IMR-90 (cell line): ENCODE results near the gene SERPINA3. TPM values are rescaled to one million over a fixed set of nuclear protein-coding genes. Genes with fewer than 3 reads are reported as not detected.

Experiments used
- ATAC-seq: fragments of 200-7000 bp; cut with Tn5 transposase; 2 replicates; pipeline ENCODE4 v1.9.1; 2020; ENCODE audit warnings: low read depth, mild to moderate bottlenecking, moderate library complexity
- BruUV-seq: library from RNA; stranded (reverse); fragments of 400-500 nt; replicated peaks from 2 replicates; lab custom pipeline; 2021; lab: Mats Ljungman, UMichigan
- CTCF ChIA-PET: fragments of 300-600 bp; formaldehyde crosslinking; extraction: SDS; loops from one replicate; lab custom pipeline; 2021; ENCODE audit warnings: antibody characterized with exemption; lab: Yijun Ruan, JAX
- POLR2A ChIA-PET: fragments of 300-600 bp; sonication (Branson Sonifier 250); formaldehyde crosslinking; loops from one replicate; lab custom pipeline; 2022; ENCODE audit warnings: antibody characterized with exemption; ENCODE audit not compliant: unreplicated experiment; lab: Charles Lee
- DNase-seq: peaks from one replicate; pipeline ENCODE4 v3.0.0; 2013
- H2AFZ ChIP-seq: replicated peaks from 2 replicates; pipeline ENCODE3; 2013; ENCODE audit warnings: low read length, mild to moderate bottlenecking; ENCODE audit not compliant: poor library complexity
- H2AK5ac ChIP-seq: 2 replicates; pipeline ENCODE4 v1.6.1; 2013; ENCODE audit warnings: low read depth, low read length, inconsistent platforms
- H2AK9ac ChIP-seq: replicated peaks from 2 replicates; pipeline ENCODE3; 2013; ENCODE audit warnings: mild to moderate bottlenecking, low read depth, low read length, moderate library complexity; ENCODE audit not compliant: poor library complexity
- H2BK120ac ChIP-seq: 2 replicates; pipeline ENCODE4 v1.6.1; 2013; ENCODE audit warnings: low read depth, low read length, inconsistent platforms
- H2BK15ac ChIP-seq: 3 replicates; pipeline ENCODE4 v1.6.1; 2013; ENCODE audit warnings: low read depth, low read length, inconsistent platforms
- H2BK20ac ChIP-seq: 2 replicates; pipeline ENCODE4 v1.6.1; 2013; ENCODE audit warnings: low read depth, mild to moderate bottlenecking, inconsistent platforms, low read length, moderate library complexity
- H2BK5ac ChIP-seq: 2 replicates; pipeline ENCODE4 v1.6.1; 2013; ENCODE audit warnings: mild to moderate bottlenecking, low read depth, low read length, inconsistent platforms; ENCODE audit not compliant: poor library complexity, severe bottlenecking
- H3K14ac ChIP-seq: replicated peaks from 2 replicates; pipeline ENCODE4 v1.6.1; 2013; ENCODE audit warnings: low read depth, low read length, inconsistent platforms
- H3K18ac ChIP-seq: 2 replicates; pipeline ENCODE4 v1.6.1; 2013; ENCODE audit warnings: low read depth, low read length, control low read depth
- H3K23ac ChIP-seq: 2 replicates; pipeline ENCODE4 v1.6.1; 2013; ENCODE audit warnings: low read depth, low read length, inconsistent platforms
- H3K27ac ChIP-seq: 2 replicates; pipeline ENCODE4 v1.5.1; 2013; ENCODE audit warnings: mild to moderate bottlenecking, control low read depth, low read length; ENCODE audit not compliant: insufficient read depth
- H3K27me3 ChIP-seq: 2 replicates; pipeline ENCODE4 v1.6.1; 2013; ENCODE audit warnings: low read length; ENCODE audit not compliant: control insufficient read depth, insufficient read depth
- H3K36me3 ChIP-seq: 2 replicates; pipeline ENCODE4 v1.6.1; 2013; ENCODE audit warnings: low read length, mixed read lengths; ENCODE audit not compliant: control insufficient read depth, insufficient read depth
- H3K4ac ChIP-seq: 2 replicates; pipeline ENCODE4 v1.6.1; 2013; ENCODE audit warnings: low read depth, low read length, inconsistent platforms
- H3K4me1 ChIP-seq: 2 replicates; pipeline ENCODE4 v1.6.1; 2013; ENCODE audit warnings: low read length, mixed read lengths; ENCODE audit not compliant: control insufficient read depth, insufficient read depth
- H3K4me2 ChIP-seq: 2 replicates; pipeline ENCODE4 v1.6.1; 2013; ENCODE audit warnings: low read depth, mild to moderate bottlenecking, control low read depth, low read length, moderate library complexity
- H3K4me3 ChIP-seq: 2 replicates; pipeline ENCODE4 v1.5.1; 2013; ENCODE audit warnings: low read depth, mild to moderate bottlenecking, control low read depth, low read length, moderate library complexity; ENCODE audit not compliant: insufficient read depth
- H3K56ac ChIP-seq: 2 replicates; pipeline ENCODE4 v1.6.1; 2013; ENCODE audit warnings: low read length, inconsistent platforms; ENCODE audit not compliant: insufficient read depth; ENCODE audit errors: extremely low read depth
- H3K79me1 ChIP-seq, 2 experiments: 2 replicates each; pipeline ENCODE4 v1.6.1; 2013; ENCODE audit warnings: low read length in 2 of 2, inconsistent platforms in 1 of 2, low read depth in 1 of 2
- H3K9ac ChIP-seq: 2 replicates; pipeline ENCODE4 v1.6.1; 2013; ENCODE audit warnings: low read depth, low read length, control low read depth
- H3K9me1 ChIP-seq: 2 replicates; pipeline ENCODE4 v1.6.1; 2013; ENCODE audit warnings: low read length, inconsistent platforms; ENCODE audit not compliant: insufficient read depth
- H3K9me3 ChIP-seq: 2 replicates; pipeline ENCODE4 v1.6.1; 2013; ENCODE audit warnings: low read length; ENCODE audit not compliant: control insufficient read depth, insufficient read depth
- H4K20me1 ChIP-seq: 2 replicates; pipeline ENCODE4 v1.6.1; 2013; ENCODE audit warnings: low read length, inconsistent platforms; ENCODE audit not compliant: insufficient read depth
- H4K5ac ChIP-seq: 2 replicates; pipeline ENCODE4 v1.6.1; 2013; ENCODE audit warnings: mild to moderate bottlenecking, low read depth, low read length, control low read depth
- H4K8ac ChIP-seq, 2 experiments: 2 replicates each; pipeline ENCODE4 v1.6.1; 2013; ENCODE audit warnings: low read depth in 2 of 2, low read length in 2 of 2, control low read depth in 1 of 2, inconsistent platforms in 1 of 2
- H4K91ac ChIP-seq: 2 replicates; pipeline ENCODE4 v1.6.1; 2013; ENCODE audit warnings: low read depth, low read length, inconsistent platforms; ENCODE audit not compliant: insufficient read depth
- BHLHE40 ChIP-seq: fragments of 150-350 bp; IDR thresholded peaks from 2 replicates; pipeline ENCODE4 v1.6.1; 2016; ENCODE audit warnings: mild to moderate bottlenecking, low read depth, low read length
- CHD1 ChIP-seq: IDR thresholded peaks from 2 replicates; pipeline ENCODE4 v1.6.1; 2012; ENCODE audit warnings: low read depth, low read length, improper control_type of control experiment
- MAFK ChIP-seq: IDR thresholded peaks from 2 replicates; pipeline ENCODE4 v1.6.1; 2012; ENCODE audit warnings: low read depth, low read length, improper control_type of control experiment
- NFE2L2 ChIP-seq: fragments of 150-350 bp; IDR thresholded peaks from 2 replicates; pipeline ENCODE4 v1.6.1; 2016; ENCODE audit warnings: low read depth, mild to moderate bottlenecking, low read length
- POLR2A ChIP-seq: IDR thresholded peaks from 2 replicates; pipeline ENCODE4 v1.6.1; 2012; ENCODE audit warnings: mild to moderate bottlenecking, low read depth, low read length
- RCOR1 ChIP-seq: IDR thresholded peaks from 2 replicates; pipeline ENCODE4 v1.6.1; 2012; ENCODE audit warnings: mild to moderate bottlenecking, low read length, improper control_type of control experiment; ENCODE audit not compliant: insufficient replicate concordance
- RFX5 ChIP-seq: IDR thresholded peaks from 2 replicates; pipeline ENCODE4 v1.8.0; 2012; ENCODE audit warnings: low read depth, mild to moderate bottlenecking, low read length, moderate library complexity
- WGBS, 2 experiments: methylation state at CpG; one replicate each; pipeline versions ENCODE4 v1.1.5 to v1.1.7; 2013; ENCODE audit warnings: missing lambda C conversion rate in 2 of 2; ENCODE audit not compliant: insufficient read length in 1 of 2; ENCODE audit errors: extremely low coverage in 2 of 2; 5-methylcytosine and 5-hydroxymethylcytosine counted together
- dilution Hi-C: fragments of 300-500 bp; cut with HindIII; formaldehyde crosslinking; loops from one replicate; pipeline ENCODE4 v1.14.3; 2018; ENCODE audit warnings: low sequenced_read_pairs; ENCODE audit not compliant: unreplicated experiment
- in situ Hi-C: fragments of 300-500 bp; cut with MboI; formaldehyde crosslinking; loops from 3 replicates; pipeline ENCODE4 v1.14.3; 2019; ENCODE audit warnings: low sequenced_read_pairs, inconsistent platforms, mixed read lengths
- intact Hi-C: fragments of 100-400 bp; cut with micrococcal nuclease; formaldehyde crosslinking; loops from 2 replicates; pipeline ENCODE4 v1.10.0; 2022
- polyA plus RNA-seq, 3 experiments: library from polyadenylated mRNA; depleted of rRNA; stranded (reverse); fragments of >200 nt; gene quantifications; 2 replicates each; pipeline ENCODE4 v1.2.3, GENCODE V29; 2012; ENCODE audit warnings: low replicate concordance in 1 of 3
- total RNA-seq: library from RNA; depleted of rRNA; stranded (reverse); fragments of >200 nt; gene quantifications from 2 replicates; pipeline ENCODE4 v1.2.3, GENCODE V29; 2012

SERPINA3 gene
- total and polyA plus RNA-seq, 2 of the 4 experiments (the other 2 are of a cell fraction), result 0.36 to 0.48 TPM

DNA sequence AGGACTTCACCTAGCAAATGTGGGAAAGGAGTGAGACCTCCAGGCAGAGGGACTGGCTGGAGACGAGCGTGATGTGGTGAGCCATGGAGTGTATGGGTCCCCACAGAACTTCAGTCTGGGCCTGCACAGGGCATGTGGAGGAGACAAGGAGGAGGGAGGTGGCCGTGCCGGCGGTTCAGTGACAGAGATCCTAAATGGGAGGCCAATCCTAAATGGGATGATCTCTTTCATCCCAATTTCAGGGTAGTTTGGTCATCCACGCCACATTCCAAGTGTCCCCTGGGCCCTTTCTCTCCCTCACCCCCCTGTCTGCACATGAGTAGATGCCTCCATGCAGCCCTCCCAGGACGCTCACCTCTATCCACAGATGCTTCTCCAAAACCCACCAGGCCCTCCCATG lies 17.8 kb upstream of the SERPINA3 start:
- Histone ChIP-seq H3K4ac (no peak overlapping the region), H3K9ac (no peak overlapping the region), H2AFZ (no peak overlapping the region), H2AK9ac (no peak overlapping the region), H3K27ac (no peak overlapping the region), H4K20me1 (no peaks in the 10 kb centered on the region), H4K8ac (no peak overlapping the region), H2BK5ac (no peak overlapping the region), H3K4me2 (no peak overlapping the region), H2AK5ac (no peak overlapping the region), H4K5ac (no peak overlapping the region), H3K18ac (no peak overlapping the region), H3K4me3 (no peak overlapping the region), H3K27me3 (peaks cover 2% of the 10 kb centered on the region), H3K14ac (no peak overlapping the region), H2BK20ac (no peak overlapping the region), H3K23ac (no peak overlapping the region), H3K9me3 (no peaks in the 10 kb centered on the region), H2BK15ac (no peak overlapping the region), H4K91ac (no peak overlapping the region), H3K79me1 (no peaks in the 10 kb centered on the region), H2BK120ac (no peak overlapping the region), H3K4me1 (peaks cover 6% of the 10 kb centered on the region), H3K9me1 (no peaks in the 10 kb centered on the region; the same call in 1 of the 2 replicates), H3K56ac (no peak overlapping the region), H3K36me3 (no peaks in the 10 kb centered on the region)
- 83% methylated on average over 2 of the region's 7 CpGs; no CpG with 5 or more reads in 1 of the 2 experiments for WGBS, 2 experiments
- no TSS peak for BruUV-seq
- ATAC-seq, result no peak
- POLR2A ChIA-PET, result no interaction called here
- DNase-seq, result no peak
- dilution Hi-C loops (no loop called here), intact Hi-C loops (no loop called here), in situ Hi-C loops (no loop called here)
- no peak for TF ChIP-seq NFE2L2
- no peak for TF ChIP-seq POLR2A
- TF ChIP-seq CHD1, result no peak
- no peak for TF ChIP-seq BHLHE40
- no peak for TF ChIP-seq RCOR1
- no peak for TF ChIP-seq RFX5
- TF ChIP-seq MAFK, result no peak
- CTCF ChIA-PET, result no interaction called here
